ENCODE data around the gene ZBTB16. TPM values are rescaled to one million over a fixed set of nuclear protein-coding genes. Genes with fewer than 3 reads are reported as not detected.
A peak's percentile ranks its signal among the peaks of the same experiment; 100 is the strongest.

The ZBTB16 gene
- total and polyA plus RNA-seq, 10 donors = 1.5 to 85.6 (median 42.1) TPM

DNA sequence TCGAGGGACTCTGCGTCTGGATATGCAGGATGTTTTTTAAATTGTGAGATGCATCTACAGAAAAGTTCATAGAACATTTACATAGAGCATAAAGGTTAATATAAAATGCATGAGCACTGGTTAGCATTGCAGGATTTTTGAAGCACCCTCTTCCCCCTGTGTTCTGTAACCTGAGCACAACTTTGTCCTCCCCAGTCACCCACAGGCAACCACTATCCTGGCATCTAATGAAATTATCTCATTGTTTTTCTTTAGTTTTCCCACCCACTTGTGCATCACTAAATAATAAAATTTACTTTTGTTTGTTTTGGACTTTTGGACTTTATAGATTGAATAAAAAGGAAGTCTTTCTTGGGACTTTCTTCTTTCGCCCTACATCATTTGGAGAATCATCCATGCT lies 226.7 kb downstream of the ZBTB16 start:
- DNase-seq = no peak
- WGBS, 5 donors = 93 to 97% (median 95%) methylated on average over 3 of the region's 3 CpGs
- H3K36me3 ChIP-seq = no peaks in the 10 kb centered on the region
- no peak overlapping the region for H3K4me3 ChIP-seq
- no peaks in the 10 kb centered on the region for H3K9me3 ChIP-seq
- H3K27ac ChIP-seq = peak overlapping the region in 1 of 8 donors; percentile 11
- no peaks in the 10 kb centered on the region for H3K27me3 ChIP-seq (replicated peaks in 1 of 7)
- no peak for TF ChIP-seq POLR2AphosphoS5 (IDR thresholded peaks at IDR 0.05)
- H3K4me1 ChIP-seq = peaks cover 0 to 40% (median 7%) of the 10 kb centered on the region in 6 donors
- intact Hi-C loops (cut with DNase I; ENCODE audit: low total_unique reads) = no loop called here

DNA sequence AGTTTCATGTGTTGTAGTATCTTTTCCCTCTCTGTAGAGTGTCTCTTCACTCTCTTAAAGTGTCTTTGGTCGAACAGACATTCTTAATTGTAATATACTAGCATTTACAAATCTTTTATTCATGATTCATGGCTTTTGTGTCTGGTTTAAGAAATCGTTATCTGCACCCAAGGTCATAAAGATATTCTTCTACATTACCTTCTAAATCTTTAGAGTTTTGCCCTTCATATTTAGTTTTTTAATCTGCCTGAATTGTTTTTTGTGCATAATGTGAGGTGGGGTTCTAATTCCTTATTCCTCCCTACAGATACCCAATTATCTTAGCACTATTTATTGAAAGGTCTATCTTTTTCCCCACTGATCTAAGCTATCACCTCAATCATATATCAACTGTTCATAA lies 227.6 kb downstream of the ZBTB16 start:
- DNase-seq = no peak
- no peaks in the 10 kb centered on the region for H3K9me3 ChIP-seq
- WGBS, 5 donors = 60 to 85% (median 76%) methylated on average over 2 of the region's 2 CpGs
- no peaks in the 10 kb centered on the region for H3K27me3 ChIP-seq (replicated peaks in 1 of 7)
- intact Hi-C loops (cut with DNase I; ENCODE audit: low total_unique reads) = no loop called here
- no peak for TF ChIP-seq POLR2A (IDR thresholded peaks at IDR 0.05)
- TF ChIP-seq, protein P1, sequence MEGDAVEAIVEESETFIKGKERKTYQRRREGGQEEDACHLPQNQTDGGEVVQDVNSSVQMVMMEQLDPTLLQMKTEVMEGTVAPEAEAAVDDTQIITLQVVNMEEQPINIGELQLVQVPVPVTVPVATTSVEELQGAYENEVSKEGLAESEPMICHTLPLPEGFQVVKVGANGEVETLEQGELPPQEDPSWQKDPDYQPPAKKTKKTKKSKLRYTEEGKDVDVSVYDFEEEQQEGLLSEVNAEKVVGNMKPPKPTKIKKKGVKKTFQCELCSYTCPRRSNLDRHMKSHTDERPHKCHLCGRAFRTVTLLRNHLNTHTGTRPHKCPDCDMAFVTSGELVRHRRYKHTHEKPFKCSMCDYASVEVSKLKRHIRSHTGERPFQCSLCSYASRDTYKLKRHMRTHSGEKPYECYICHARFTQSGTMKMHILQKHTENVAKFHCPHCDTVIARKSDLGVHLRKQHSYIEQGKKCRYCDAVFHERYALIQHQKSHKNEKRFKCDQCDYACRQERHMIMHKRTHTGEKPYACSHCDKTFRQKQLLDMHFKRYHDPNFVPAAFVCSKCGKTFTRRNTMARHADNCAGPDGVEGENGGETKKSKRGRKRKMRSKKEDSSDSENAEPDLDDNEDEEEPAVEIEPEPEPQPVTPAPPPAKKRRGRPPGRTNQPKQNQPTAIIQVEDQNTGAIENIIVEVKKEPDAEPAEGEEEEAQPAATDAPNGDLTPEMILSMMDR (IDR thresholded peaks at IDR 0.05 in 8 of 11, conservative IDR thresholded peaks at IDR 0.05 in 3 of 11) = no peak
- TF ChIP-seq POLR2AphosphoS5 (IDR thresholded peaks at IDR 0.05) = no peak
- peak overlapping the region in 1 of 8 donors; percentile 34 for H3K27ac ChIP-seq
- H3K36me3 ChIP-seq = no peaks in the 10 kb centered on the region
- H3K4me1 ChIP-seq = peaks cover 0 to 39% (median 10%) of the 10 kb centered on the region in 6 donors
- no peak overlapping the region for H3K4me3 ChIP-seq

DNA sequence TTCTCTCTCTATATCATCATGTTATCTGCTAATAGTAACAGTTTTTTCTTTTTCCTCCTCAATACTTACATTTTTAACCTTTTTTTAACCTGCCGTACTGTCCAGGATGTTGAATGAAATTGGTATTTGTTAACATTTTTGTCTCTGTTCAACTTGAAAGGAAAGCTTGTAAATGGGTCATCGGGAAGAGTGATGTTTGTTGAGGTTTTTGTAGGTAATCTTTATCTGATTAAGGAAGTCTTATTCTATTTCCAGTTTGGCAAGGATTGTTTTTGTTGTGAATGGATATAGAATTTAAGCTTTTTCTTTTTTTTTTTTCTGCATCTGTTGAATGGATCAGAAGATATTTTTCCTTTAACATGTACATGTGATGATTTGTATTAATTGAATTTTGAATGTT lies 228.6 kb downstream of the ZBTB16 start:
- no peak for DNase-seq
- Histone ChIP-seq H3K4me3 (no peak overlapping the region), H3K9me3 (no peaks in the 10 kb centered on the region), H3K27me3 (replicated peaks in 1 of 7) (no peaks in the 10 kb centered on the region), H3K27ac (no peak overlapping the region), H3K4me1 (peaks cover 4 to 48% (median 12%) of the 10 kb centered on the region in 6 donors), H3K36me3 (no peaks in the 10 kb centered on the region)
- 67 to 75% (median 70%) methylated on average over 2 of the region's 2 CpGs for WGBS, 5 donors
- intact Hi-C loops (cut with DNase I; ENCODE audit: low total_unique reads) = no loop called here
- TF ChIP-seq POLR2A (IDR thresholded peaks at IDR 0.05) (no peak), POLR2AphosphoS5 (IDR thresholded peaks at IDR 0.05) (no peak)
- TF ChIP-seq, protein P1 (IDR thresholded peaks at IDR 0.05 in 8 of 11, conservative IDR thresholded peaks at IDR 0.05 in 3 of 11) = no peak

DNA sequence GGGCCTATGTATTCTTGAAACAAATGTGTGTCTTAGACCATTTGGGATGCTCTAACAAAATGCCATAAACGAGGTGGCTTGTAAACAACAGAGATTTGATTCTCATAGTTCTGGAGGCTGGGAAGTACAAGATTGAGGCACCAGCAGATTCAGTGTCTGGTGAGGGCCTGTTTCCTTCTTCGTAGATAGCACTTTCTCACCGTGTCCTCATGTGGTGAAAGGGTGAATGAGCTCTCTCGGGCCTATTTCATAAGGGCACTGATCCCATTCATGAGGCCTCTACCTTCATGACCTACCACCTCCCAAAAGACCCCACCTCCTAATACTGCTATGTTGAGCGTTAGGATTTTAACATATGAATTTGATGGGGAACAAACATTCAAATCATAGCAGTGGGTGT lies 230.3 kb downstream of the ZBTB16 start:
- DNase-seq = no peak
- Histone ChIP-seq H3K4me1 (peaks cover 4 to 48% (median 8%) of the 10 kb centered on the region in 6 donors), H3K27me3 (replicated peaks in 1 of 7) (no peaks in the 10 kb centered on the region), H3K36me3 (no peaks in the 10 kb centered on the region), H3K4me3 (no peak overlapping the region), H3K27ac (peak overlapping the region in 4 of 8 donors; percentile 43 to 90 (median 84)), H3K9me3 (no peaks in the 10 kb centered on the region)
- TF ChIP-seq POLR2A (IDR thresholded peaks at IDR 0.05) (no peak), POLR2AphosphoS5 (IDR thresholded peaks at IDR 0.05) (no peak)
- TF ChIP-seq, protein P1 (IDR thresholded peaks at IDR 0.05 in 8 of 11, conservative IDR thresholded peaks at IDR 0.05 in 3 of 11) = no peak
- intact Hi-C loops (cut with DNase I; ENCODE audit: low total_unique reads) = no loop called here
- WGBS, 5 donors = 77 to 87% (median 80%) methylated on average over 5 of the region's 5 CpGs

Data from spleen (tissue), 11 donors.